ENCODE results near the gene GUCA2A. TPM values are rescaled to one million over a fixed set of nuclear protein-coding genes. Genes with fewer than 3 reads are reported as not detected.

Gene GUCA2A
- total RNA-seq, 1 donor from 2014 or later, result not detected

DNA sequence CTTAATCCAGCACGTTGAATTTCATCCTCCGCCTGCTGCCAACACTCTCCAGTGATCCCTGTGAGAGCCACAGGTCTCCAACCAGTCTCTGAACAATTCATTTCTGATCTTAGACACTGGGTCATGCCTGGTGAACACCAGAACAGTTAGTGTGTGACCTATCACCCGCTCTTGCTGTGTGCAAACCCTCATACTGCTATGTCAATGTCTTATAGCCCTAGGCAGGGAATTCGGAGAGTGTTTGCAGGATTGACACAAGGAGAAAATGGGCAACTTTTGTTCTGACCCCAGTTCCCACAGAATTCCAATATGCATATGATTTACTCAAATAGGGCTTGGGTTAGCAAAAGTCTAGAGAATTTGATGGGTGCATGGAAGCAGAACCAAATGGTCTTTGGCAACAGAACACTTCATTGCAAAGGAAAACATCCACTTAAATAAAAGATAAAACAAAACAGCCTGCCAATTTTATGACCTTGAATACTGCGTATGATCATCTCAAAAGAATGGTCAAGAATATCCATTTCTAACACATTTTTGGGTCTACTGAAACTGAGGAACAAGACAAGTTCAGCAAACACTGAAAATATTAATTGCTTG is 34.4 kb downstream of the GUCA2A start:
- intact Hi-C loops (cut with DNase I), result no loop called here
- Histone ChIP-seq H3K27ac (no peak overlapping the region), H3K36me3 (no peaks in the 10 kb centered on the region), H3K4me3 (no peak overlapping the region), H3K27me3 (no peaks in the 10 kb centered on the region), H3K4me1 (no peaks in the 10 kb centered on the region), H3K9me3 (no peaks in the 10 kb centered on the region)
- no peak for DNase-seq (ENCODE audit: extremely low spot score in 2 of 2)
- TF ChIP-seq POLR2AphosphoS5 (IDR thresholded peaks at IDR 0.05; ENCODE audit: insufficient read depth in 1 of 2, low read depth in 1 of 2) (no peak), POLR2A (IDR thresholded peaks at IDR 0.05) (no peak)
- TF ChIP-seq, protein P1, sequence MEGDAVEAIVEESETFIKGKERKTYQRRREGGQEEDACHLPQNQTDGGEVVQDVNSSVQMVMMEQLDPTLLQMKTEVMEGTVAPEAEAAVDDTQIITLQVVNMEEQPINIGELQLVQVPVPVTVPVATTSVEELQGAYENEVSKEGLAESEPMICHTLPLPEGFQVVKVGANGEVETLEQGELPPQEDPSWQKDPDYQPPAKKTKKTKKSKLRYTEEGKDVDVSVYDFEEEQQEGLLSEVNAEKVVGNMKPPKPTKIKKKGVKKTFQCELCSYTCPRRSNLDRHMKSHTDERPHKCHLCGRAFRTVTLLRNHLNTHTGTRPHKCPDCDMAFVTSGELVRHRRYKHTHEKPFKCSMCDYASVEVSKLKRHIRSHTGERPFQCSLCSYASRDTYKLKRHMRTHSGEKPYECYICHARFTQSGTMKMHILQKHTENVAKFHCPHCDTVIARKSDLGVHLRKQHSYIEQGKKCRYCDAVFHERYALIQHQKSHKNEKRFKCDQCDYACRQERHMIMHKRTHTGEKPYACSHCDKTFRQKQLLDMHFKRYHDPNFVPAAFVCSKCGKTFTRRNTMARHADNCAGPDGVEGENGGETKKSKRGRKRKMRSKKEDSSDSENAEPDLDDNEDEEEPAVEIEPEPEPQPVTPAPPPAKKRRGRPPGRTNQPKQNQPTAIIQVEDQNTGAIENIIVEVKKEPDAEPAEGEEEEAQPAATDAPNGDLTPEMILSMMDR (IDR thresholded peaks at IDR 0.05), result no peak

DNA sequence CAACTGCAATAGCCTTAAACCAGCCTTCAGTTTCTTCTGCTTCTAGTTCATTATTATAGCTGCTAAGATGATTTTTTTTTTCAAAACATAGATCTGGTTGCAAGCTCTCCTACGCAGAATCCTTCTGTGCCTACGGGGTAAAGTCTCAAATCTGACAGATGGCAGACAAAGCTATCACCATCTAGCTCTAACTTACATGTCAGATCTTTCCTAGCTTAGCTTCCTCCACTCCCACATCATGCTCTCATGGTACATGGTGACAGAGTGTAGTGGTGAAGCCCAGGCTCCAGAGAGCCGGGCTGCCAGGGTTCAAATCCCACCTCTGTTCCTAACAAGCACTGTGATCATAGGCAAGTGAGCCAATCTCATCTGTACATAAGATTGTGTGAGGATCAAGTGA is 35.6 kb downstream of the GUCA2A start:
- no peaks in the 10 kb centered on the region for H3K27me3 ChIP-seq
- no peak for DNase-seq (ENCODE audit: extremely low spot score in 2 of 2)
- H3K4me1 ChIP-seq, result no peaks in the 10 kb centered on the region
- no peak overlapping the region for H3K27ac ChIP-seq
- no peaks in the 10 kb centered on the region for H3K36me3 ChIP-seq
- intact Hi-C loops (cut with DNase I), result no loop called here
- TF ChIP-seq POLR2A (IDR thresholded peaks at IDR 0.05) (no peak), POLR2AphosphoS5 (IDR thresholded peaks at IDR 0.05; ENCODE audit: insufficient read depth in 1 of 2, low read depth in 1 of 2) (no peak)
- TF ChIP-seq, protein P1 (IDR thresholded peaks at IDR 0.05), result no peak
- no peak overlapping the region for H3K4me3 ChIP-seq
- H3K9me3 ChIP-seq, result no peaks in the 10 kb centered on the region

DNA sequence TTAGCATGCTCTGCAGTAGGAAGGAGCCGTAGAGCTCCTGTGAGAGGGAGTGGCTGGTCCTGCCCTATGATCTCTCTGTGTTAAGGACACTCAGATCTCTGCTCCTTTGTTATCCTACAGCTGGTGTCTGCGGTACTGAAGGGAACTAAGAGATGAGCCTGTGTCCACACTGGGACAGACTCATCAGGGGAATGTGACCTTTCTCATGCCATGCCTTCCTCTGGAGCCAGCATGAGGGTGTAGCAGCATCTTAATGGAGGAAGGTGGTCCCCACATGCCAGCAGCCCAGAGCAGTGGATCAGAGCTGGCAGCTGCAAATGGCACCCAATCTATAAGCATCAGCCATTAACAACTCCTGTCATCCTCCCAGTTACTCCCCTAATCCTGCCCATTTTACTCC is 36.0 kb downstream of the GUCA2A start:
- intact Hi-C loops (cut with DNase I), result no loop called here
- TF ChIP-seq, protein P1 (IDR thresholded peaks at IDR 0.05), result no peak
- TF ChIP-seq POLR2A (IDR thresholded peaks at IDR 0.05), result no peak
- no peak for DNase-seq (ENCODE audit: extremely low spot score in 2 of 2)
- no peaks in the 10 kb centered on the region for H3K4me1 ChIP-seq
- no peaks in the 10 kb centered on the region for H3K9me3 ChIP-seq
- no peak overlapping the region for H3K27ac ChIP-seq
- H3K4me3 ChIP-seq, result no peak overlapping the region
- no peaks in the 10 kb centered on the region for H3K27me3 ChIP-seq
- H3K36me3 ChIP-seq, result no peaks in the 10 kb centered on the region

DNA sequence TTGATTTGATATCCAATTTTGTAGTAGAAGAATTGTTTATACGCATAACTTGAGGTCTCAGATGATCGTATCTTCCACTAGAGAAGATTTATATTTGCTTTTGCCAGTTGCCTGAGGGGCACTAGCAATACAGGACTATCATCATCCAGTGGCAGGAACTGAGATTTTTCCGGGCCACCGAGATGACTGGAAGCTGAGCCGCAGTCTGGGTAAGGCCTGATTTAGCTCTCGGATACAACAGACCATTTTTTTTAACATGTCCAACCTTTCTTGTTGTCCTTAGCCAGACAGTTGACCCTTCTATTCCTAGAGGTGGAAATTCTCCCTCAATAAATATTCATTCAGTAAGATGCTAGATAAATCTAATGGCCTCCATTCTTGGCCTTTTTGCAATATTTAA is 36.8 kb downstream of the GUCA2A start:
- H3K4me3 ChIP-seq, result no peak overlapping the region
- no peaks in the 10 kb centered on the region for H3K9me3 ChIP-seq
- DNase-seq (ENCODE audit: extremely low spot score in 2 of 2), result no peak
- H3K36me3 ChIP-seq, result no peaks in the 10 kb centered on the region
- H3K27me3 ChIP-seq, result no peaks in the 10 kb centered on the region
- no peaks in the 10 kb centered on the region for H3K4me1 ChIP-seq
- intact Hi-C loops (cut with DNase I), result no loop called here
- TF ChIP-seq POLR2AphosphoS5 (IDR thresholded peaks at IDR 0.05; ENCODE audit: insufficient read depth in 1 of 2, low read depth in 1 of 2) (no peak), POLR2A (IDR thresholded peaks at IDR 0.05) (no peak)
- TF ChIP-seq, protein P1 (IDR thresholded peaks at IDR 0.05), result no peak
- no peak overlapping the region for H3K27ac ChIP-seq

DNA sequence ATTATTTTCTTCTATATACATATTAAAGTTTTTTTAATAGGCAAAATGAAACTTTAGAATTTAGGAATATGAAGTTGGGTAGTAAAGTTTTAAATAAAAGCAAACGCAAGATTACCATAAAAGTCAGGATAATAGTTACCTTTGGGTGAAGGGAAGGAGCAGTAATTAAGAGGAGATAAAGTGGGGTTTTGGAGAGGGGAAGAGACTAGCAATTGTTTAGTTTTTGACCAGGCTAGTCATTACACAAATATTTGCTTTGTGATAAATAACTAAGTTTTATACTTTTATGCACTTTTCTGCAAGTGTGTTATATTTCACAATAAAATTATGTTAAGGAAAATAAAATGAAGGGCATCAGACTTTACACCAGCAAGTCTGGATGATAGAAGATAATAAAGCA is 39.0 kb downstream of the GUCA2A start:
- Histone ChIP-seq H3K4me3 (no peak overlapping the region), H3K36me3 (no peaks in the 10 kb centered on the region), H3K27me3 (no peaks in the 10 kb centered on the region), H3K4me1 (no peaks in the 10 kb centered on the region), H3K9me3 (no peaks in the 10 kb centered on the region), H3K27ac (no peak overlapping the region)
- intact Hi-C loops (cut with DNase I), result no loop called here
- DNase-seq (ENCODE audit: extremely low spot score in 2 of 2), result no peak
- no peak for TF ChIP-seq POLR2A (IDR thresholded peaks at IDR 0.05)
- no peak for TF ChIP-seq POLR2AphosphoS5 (IDR thresholded peaks at IDR 0.05; ENCODE audit: insufficient read depth in 1 of 2, low read depth in 1 of 2)
- TF ChIP-seq, protein P1 (IDR thresholded peaks at IDR 0.05), result no peak
